EH (cell line): ENCODE results near the gene FBXL15.
A peak's percentile ranks its signal among the peaks of the same experiment; 100 is the strongest.
"Not testable (repeated sequence)": the region's sequence is repeated elsewhere in the genome, so short reads cannot be mapped to it uniquely, and the experiment has no call there.

Experiments
- DNase-seq: peaks from one replicate; pipeline ENCODE4 v3.0.0-alpha.2; 2015; ENCODE audit warnings: low read depth

FBXL15 gene

GRCh38 chr10:102431452-102432124, 11.0 kb downstream of the FBXL15 start:
- peak; percentile 50 for DNase-seq

- peak; percentile 97 for DNase-seq
These were observed 11.7 kb downstream of the FBXL15 start, which contains the start of gene CUEDC2 for GRCh38 chr10:102432162-102432950. TSS of gene CUEDC2 (minus strand) at chr10:102432574. CDS start at chr10:102425188, 7,386 bp downstream.

GRCh38 chr10:102433619-102434046, 13.0 kb downstream of the FBXL15 start:
- no peak for DNase-seq

GRCh38 chr10:102434394-102435132, 13.9 kb downstream of the FBXL15 start:
- DNase-seq = peak; percentile 56

GRCh38 chr10:102435133-102435497, 14.5 kb downstream of the FBXL15 start:
- no peak for DNase-seq

- DNase-seq = no peak
These were observed 15.0 kb downstream of the FBXL15 start for GRCh38 chr10:102435529-102436233.

GRCh38 chr10:102436312-102436711, 15.7 kb downstream of the FBXL15 start:
- DNase-seq = no peak

- DNase-seq = no peak
These were observed 16.9 kb downstream of the FBXL15 start for GRCh38 chr10:102437515-102437914.

- no peak for DNase-seq
These were observed 17.7 kb downstream of the FBXL15 start for GRCh38 chr10:102438374-102438773.

GRCh38 chr10:102444851-102445250, 24.2 kb downstream of the FBXL15 start:
- no peak for DNase-seq

GRCh38 chr10:102449321-102450123, 28.9 kb downstream of the FBXL15 start:
- DNase-seq = peak; percentile 65

- no peak for DNase-seq
These were observed 29.4 kb downstream of the FBXL15 start for GRCh38 chr10:102450124-102450373.

- DNase-seq = peak; percentile 83
These were observed 29.9 kb downstream of the FBXL15 start for GRCh38 chr10:102450374-102451104.

- DNase-seq = no peak
These were observed 30.7 kb downstream of the FBXL15 start, which contains the start of gene C10orf95 for GRCh38 chr10:102451105-102451969. TSS of gene C10orf95 (minus strand) at chr10:102451543. CDS start at chr10:102451093, 450 bp downstream.

- DNase-seq = peak; percentile 84
These were observed 32.2 kb downstream of the FBXL15 start for GRCh38 chr10:102452672-102453340.

GRCh38 chr10:102453502-102453901, 32.9 kb downstream of the FBXL15 start:
- DNase-seq = no peak

- not testable (repeated sequence) for DNase-seq
These were observed 34.2 kb downstream of the FBXL15 start for GRCh38 chr10:102454662-102455487.

- peak; percentile 78 for DNase-seq
These were observed 35.3 kb downstream of the FBXL15 start for GRCh38 chr10:102455893-102456471.
